Islet precursor cell (in vitro differentiated cells): ENCODE results near the gene ATP8A2.
A peak's percentile ranks its signal among the peaks of the same experiment; 100 is the strongest.
"Not testable (repeated sequence)": the region's sequence is repeated elsewhere in the genome, so short reads cannot be mapped to it uniquely, and the experiment has no call there.

Experiments
- DNase-seq: peaks from one replicate; pipeline ENCODE4 v3.0.0-alpha.2; 2018

Gene ATP8A2

GRCh38 chr13:26058704-26059103, 686.9 kb downstream of the ATP8A2 start:
- DNase-seq, result no peak

- DNase-seq, result no peak
These were observed 688.6 kb downstream of the ATP8A2 start for GRCh38 chr13:26060357-26060756.

- DNase-seq, result no peak
These were observed 689.5 kb downstream of the ATP8A2 start for GRCh38 chr13:26061256-26061655.

GRCh38 chr13:26061947-26062346, 690.2 kb downstream of the ATP8A2 start:
- no peak for DNase-seq

- no peak for DNase-seq
These were observed 691.2 kb downstream of the ATP8A2 start for GRCh38 chr13:26062853-26063444.

GRCh38 chr13:26066492-26066891, 694.7 kb downstream of the ATP8A2 start:
- not testable (repeated sequence) for DNase-seq

GRCh38 chr13:26067601-26068000, 695.8 kb downstream of the ATP8A2 start:
- no peak for DNase-seq

- not testable (repeated sequence) for DNase-seq
These were observed 696.6 kb downstream of the ATP8A2 start for GRCh38 chr13:26068372-26068771.

- DNase-seq, result not testable (repeated sequence)
These were observed 697.9 kb downstream of the ATP8A2 start for GRCh38 chr13:26069642-26070041.

GRCh38 chr13:26071691-26072090, 699.9 kb downstream of the ATP8A2 start:
- no peak for DNase-seq

- not testable (repeated sequence) for DNase-seq
These were observed 700.6 kb downstream of the ATP8A2 start for GRCh38 chr13:26072335-26072734.

GRCh38 chr13:26074706-26075105, 702.9 kb downstream of the ATP8A2 start:
- peak; percentile 64 for DNase-seq
